PFSK-1 (cell line): Measurements from ENCODE around the gene CDK16. TPM values are rescaled to one million over a fixed set of nuclear protein-coding genes. Genes with fewer than 3 reads are reported as not detected.

Source experiments
- FOXP2 ChIP-seq: optimal IDR thresholded peaks from 2 replicates; pipeline ENCODE3; 2011; ENCODE audit warnings: borderline replicate concordance, control low read depth, inconsistent platforms; ENCODE audit not compliant: insufficient read depth; ENCODE audit errors: extremely low read length, extremely low read depth
- POLR2AphosphoS5 ChIP-seq: IDR thresholded peaks from 2 replicates; pipeline ENCODE4 v1.6.1; 2012; ENCODE audit warnings: low read depth, mild to moderate bottlenecking, control low read depth, low read length, moderate library complexity
- SIN3A ChIP-seq: IDR thresholded peaks from 2 replicates; pipeline ENCODE4 v1.6.1; 2012; ENCODE audit warnings: mild to moderate bottlenecking, low read length, moderate library complexity, borderline replicate concordance; ENCODE audit not compliant: insufficient read depth
- TAF1 ChIP-seq: IDR thresholded peaks from 2 replicates; pipeline ENCODE4 v1.6.1; 2012; ENCODE audit warnings: low read length, control low read depth, borderline replicate concordance; ENCODE audit not compliant: insufficient read depth
- polyA plus RNA-seq: library from polyadenylated mRNA; unstranded; fragments of >200 nt; gene quantifications from one replicate; pipeline ENCODE4 v1.2.1, GENCODE V29; 2012; ENCODE audit warnings: low read depth, missing spikeins; ENCODE audit not compliant: insufficient read length
- TF ChIP-seq, protein P1 (sequence below), 2 experiments: IDR thresholded peaks; 2 replicates each; pipeline versions ENCODE4 v1.6.1 to v1.8.0; 2011 to 2012; ENCODE audit warnings: low read depth in 2 of 2, low read length in 2 of 2, control low read depth in 1 of 2, inconsistent platforms in 1 of 2, mild to moderate bottlenecking in 1 of 2, moderate library complexity in 1 of 2; ENCODE audit not compliant: insufficient read depth in 1 of 2

The CDK16 gene
- 247 TPM for polyA plus RNA-seq

- TF ChIP-seq POLR2AphosphoS5 (peak; percentile 81), TAF1 (peak; percentile 57; the same call in 1 of the 2 replicates)
- TF ChIP-seq, protein P1, sequence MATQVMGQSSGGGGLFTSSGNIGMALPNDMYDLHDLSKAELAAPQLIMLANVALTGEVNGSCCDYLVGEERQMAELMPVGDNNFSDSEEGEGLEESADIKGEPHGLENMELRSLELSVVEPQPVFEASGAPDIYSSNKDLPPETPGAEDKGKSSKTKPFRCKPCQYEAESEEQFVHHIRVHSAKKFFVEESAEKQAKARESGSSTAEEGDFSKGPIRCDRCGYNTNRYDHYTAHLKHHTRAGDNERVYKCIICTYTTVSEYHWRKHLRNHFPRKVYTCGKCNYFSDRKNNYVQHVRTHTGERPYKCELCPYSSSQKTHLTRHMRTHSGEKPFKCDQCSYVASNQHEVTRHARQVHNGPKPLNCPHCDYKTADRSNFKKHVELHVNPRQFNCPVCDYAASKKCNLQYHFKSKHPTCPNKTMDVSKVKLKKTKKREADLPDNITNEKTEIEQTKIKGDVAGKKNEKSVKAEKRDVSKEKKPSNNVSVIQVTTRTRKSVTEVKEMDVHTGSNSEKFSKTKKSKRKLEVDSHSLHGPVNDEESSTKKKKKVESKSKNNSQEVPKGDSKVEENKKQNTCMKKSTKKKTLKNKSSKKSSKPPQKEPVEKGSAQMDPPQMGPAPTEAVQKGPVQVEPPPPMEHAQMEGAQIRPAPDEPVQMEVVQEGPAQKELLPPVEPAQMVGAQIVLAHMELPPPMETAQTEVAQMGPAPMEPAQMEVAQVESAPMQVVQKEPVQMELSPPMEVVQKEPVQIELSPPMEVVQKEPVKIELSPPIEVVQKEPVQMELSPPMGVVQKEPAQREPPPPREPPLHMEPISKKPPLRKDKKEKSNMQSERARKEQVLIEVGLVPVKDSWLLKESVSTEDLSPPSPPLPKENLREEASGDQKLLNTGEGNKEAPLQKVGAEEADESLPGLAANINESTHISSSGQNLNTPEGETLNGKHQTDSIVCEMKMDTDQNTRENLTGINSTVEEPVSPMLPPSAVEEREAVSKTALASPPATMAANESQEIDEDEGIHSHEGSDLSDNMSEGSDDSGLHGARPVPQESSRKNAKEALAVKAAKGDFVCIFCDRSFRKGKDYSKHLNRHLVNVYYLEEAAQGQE (IDR thresholded peaks at IDR 0.05; ENCODE audit: insufficient read depth in 1 of 2, low read depth in 2 of 2, low read length in 2 of 2), result no peak
These were observed at the start of gene CDK16 for GRCh38 chrX:47218280-47218919. Gene CDK16 (plus strand): TSS chrX:47218681. CDS start chrX:47223558, 4,877 bp downstream.

DNA sequence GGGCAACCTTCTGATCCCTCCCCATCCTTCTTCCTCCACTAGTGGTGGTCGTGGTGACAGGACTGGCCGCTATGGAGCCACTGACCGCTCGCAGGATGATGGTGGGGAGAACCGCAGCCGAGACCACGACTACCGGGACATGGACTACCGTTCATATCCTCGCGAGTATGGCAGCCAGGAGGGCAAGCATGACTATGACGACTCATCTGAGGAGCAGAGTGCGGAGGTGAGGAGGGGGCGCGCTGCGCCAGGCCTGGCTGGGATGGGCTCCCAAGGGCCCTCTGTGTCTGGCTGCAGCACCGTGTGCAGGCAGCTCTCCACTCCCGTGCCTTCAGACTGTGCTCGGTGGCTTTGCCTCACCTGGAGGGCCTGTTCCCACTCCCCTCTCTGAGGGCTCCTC, 49.2 kb upstream of the CDK16 start:
- TF ChIP-seq POLR2AphosphoS5 (no peak), SIN3A (no peak), TAF1 (no peak), FOXP2 (no peak)
- TF ChIP-seq, protein P1 (IDR thresholded peaks at IDR 0.05; ENCODE audit: insufficient read depth in 1 of 2, low read depth in 2 of 2, low read length in 2 of 2), result no peak

DNA sequence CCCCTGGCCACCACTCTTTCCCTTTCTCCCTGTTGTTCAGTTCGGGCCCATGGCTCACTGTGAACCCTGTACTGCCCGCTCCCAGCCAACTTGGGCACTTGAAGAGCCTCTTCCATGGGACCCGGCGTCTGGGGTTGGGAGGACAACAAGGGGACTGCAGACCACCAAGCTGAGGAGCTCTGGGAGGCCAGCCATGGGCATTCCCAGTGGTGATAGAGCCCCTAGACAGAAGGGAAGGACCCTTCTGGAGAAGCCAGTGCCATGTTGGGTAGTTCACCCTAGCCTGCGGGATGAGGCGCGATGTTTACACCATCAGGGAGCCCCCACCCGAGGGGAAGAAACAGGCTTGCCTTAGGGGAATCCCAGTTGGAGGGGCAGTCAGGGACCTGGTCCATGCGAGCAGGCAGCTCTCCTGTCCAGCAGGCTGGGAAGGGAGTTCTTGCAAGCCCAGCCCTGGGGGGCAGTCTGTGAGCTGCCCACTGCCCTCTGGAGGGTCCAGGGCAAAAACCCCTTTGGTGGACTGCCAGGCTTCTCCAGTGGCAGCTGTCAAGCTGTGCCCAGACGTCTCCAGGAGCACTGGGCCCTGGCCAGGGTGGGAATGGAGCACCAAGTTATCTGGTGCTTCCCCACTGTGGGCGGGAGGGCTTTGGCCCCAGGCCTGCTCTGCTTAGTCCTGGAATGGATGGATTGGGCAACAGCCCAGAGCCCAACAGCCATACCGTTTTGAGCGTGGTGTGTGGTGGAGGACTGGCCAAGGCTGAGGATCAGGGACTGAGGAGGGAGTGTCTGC, 48.6 kb upstream of the CDK16 start:
- TF ChIP-seq, protein P1 (IDR thresholded peaks at IDR 0.05; ENCODE audit: insufficient read depth in 1 of 2, low read depth in 2 of 2, low read length in 2 of 2), result no peak
- TF ChIP-seq SIN3A, result no peak
- TF ChIP-seq TAF1, result no peak
- no peak for TF ChIP-seq POLR2AphosphoS5
- TF ChIP-seq FOXP2, result no peak

- TF ChIP-seq SIN3A (no peak), FOXP2 (no peak), TAF1 (no peak), POLR2AphosphoS5 (no peak)
- TF ChIP-seq, protein P1 (IDR thresholded peaks at IDR 0.05; ENCODE audit: insufficient read depth in 1 of 2, low read depth in 2 of 2, low read length in 2 of 2), result no peak
These were observed 47.4 kb upstream of the CDK16 start for GRCh38 chrX:47170861-47171692.
